ENCODE results near the gene GAGE12J.

GAGE12J gene

GRCh38 chrX:49309401-49309981 lies 12.3 kb upstream of the GAGE12J start:
- Histone ChIP-seq H3K79me2 (ENCODE audit: insufficient read depth, low read length) (no peaks in the 10 kb centered on the region), H3K9me3 (ENCODE audit: low read length) (no peaks in the 10 kb centered on the region), H3K27me3 (ENCODE audit: insufficient read depth, low read length) (no peaks in the 10 kb centered on the region), H3K27ac (ENCODE audit: low read depth, low read length, poor library complexity, severe bottlenecking) (no peak overlapping the region), H3K4me1 (ENCODE audit: insufficient read depth, low read length, severe bottlenecking) (peaks cover 14% of the 10 kb centered on the region), H3K4me2 (ENCODE audit: low read length) (peak overlapping the region; percentile 62), H4K20me1 (ENCODE audit: insufficient read depth, low read length) (no peaks in the 10 kb centered on the region), H3K36me3 (ENCODE audit: insufficient read depth, low read length) (no peaks in the 10 kb centered on the region), H3K9me2 (ENCODE audit: low read depth, low read length) (no peaks in the 10 kb centered on the region), H3K4me3 (ENCODE audit: low read depth, low read length, poor library complexity, severe bottlenecking) (peak overlapping the region; percentile 40), H2AFZ (ENCODE audit: low read length) (no peak overlapping the region), H3K9ac (ENCODE audit: low read length) (peak overlapping the region; percentile 16; the same call in 1 of the 2 replicates), H3F3A (ENCODE audit: insufficient read depth, low read length) (no peaks in the 10 kb centered on the region)
- TF ChIP-seq EZH2 (IDR thresholded peaks at IDR 0.05; ENCODE audit: borderline replicate concordance, low read length): no peak
- TF ChIP-seq, protein P1, sequence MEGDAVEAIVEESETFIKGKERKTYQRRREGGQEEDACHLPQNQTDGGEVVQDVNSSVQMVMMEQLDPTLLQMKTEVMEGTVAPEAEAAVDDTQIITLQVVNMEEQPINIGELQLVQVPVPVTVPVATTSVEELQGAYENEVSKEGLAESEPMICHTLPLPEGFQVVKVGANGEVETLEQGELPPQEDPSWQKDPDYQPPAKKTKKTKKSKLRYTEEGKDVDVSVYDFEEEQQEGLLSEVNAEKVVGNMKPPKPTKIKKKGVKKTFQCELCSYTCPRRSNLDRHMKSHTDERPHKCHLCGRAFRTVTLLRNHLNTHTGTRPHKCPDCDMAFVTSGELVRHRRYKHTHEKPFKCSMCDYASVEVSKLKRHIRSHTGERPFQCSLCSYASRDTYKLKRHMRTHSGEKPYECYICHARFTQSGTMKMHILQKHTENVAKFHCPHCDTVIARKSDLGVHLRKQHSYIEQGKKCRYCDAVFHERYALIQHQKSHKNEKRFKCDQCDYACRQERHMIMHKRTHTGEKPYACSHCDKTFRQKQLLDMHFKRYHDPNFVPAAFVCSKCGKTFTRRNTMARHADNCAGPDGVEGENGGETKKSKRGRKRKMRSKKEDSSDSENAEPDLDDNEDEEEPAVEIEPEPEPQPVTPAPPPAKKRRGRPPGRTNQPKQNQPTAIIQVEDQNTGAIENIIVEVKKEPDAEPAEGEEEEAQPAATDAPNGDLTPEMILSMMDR (IDR thresholded peaks at IDR 0.05; ENCODE audit: low read length): no peak

DNA sequence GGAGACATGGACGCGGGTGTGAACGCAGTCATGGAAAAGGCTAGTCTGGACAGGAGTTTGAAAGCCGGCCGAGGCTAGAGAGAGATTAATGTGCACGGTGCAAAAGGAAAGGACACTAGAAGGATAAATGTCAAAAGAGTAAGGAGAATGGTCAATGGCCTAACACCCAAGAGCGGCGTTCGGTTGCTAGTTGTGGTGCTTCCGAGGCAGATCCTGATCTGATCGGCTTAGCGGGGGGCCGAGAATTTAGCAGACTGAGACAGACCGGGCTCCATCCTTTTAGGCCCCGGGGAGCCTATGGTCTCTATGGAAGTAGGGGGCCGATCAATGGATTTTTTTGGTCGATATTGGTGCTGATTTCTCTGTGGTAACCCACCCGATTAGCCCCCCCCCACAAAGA lies 11.5 kb upstream of the GAGE12J start:
- H3F3A ChIP-seq (ENCODE audit: insufficient read depth, low read length): no peaks in the 10 kb centered on the region
- H3K27ac ChIP-seq (ENCODE audit: low read depth, low read length, poor library complexity, severe bottlenecking): no peak overlapping the region
- no peaks in the 10 kb centered on the region for H3K9me2 ChIP-seq (ENCODE audit: low read depth, low read length)
- H2AFZ ChIP-seq (ENCODE audit: low read length): no peak overlapping the region
- no peak overlapping the region for H3K9ac ChIP-seq (ENCODE audit: low read length)
- no peak overlapping the region for H3K4me2 ChIP-seq (ENCODE audit: low read length)
- H3K27me3 ChIP-seq (ENCODE audit: insufficient read depth, low read length): no peaks in the 10 kb centered on the region
- H4K20me1 ChIP-seq (ENCODE audit: insufficient read depth, low read length): no peaks in the 10 kb centered on the region
- TF ChIP-seq, protein P1 (IDR thresholded peaks at IDR 0.05; ENCODE audit: low read length): no peak
- no peak for TF ChIP-seq EZH2 (IDR thresholded peaks at IDR 0.05; ENCODE audit: borderline replicate concordance, low read length)
- H3K4me3 ChIP-seq (ENCODE audit: low read depth, low read length, poor library complexity, severe bottlenecking): no peak overlapping the region
- no peaks in the 10 kb centered on the region for H3K79me2 ChIP-seq (ENCODE audit: insufficient read depth, low read length)
- H3K9me3 ChIP-seq (ENCODE audit: low read length): no peaks in the 10 kb centered on the region
- H3K4me1 ChIP-seq (ENCODE audit: insufficient read depth, low read length, severe bottlenecking): peaks cover 14% of the 10 kb centered on the region
- no peaks in the 10 kb centered on the region for H3K36me3 ChIP-seq (ENCODE audit: insufficient read depth, low read length)

GRCh38 chrX:49312176-49312575 lies 9.7 kb upstream of the GAGE12J start:
- Histone ChIP-seq H3K9me3 (ENCODE audit: low read length) (no peaks in the 10 kb centered on the region), H3K36me3 (ENCODE audit: insufficient read depth, low read length) (no peaks in the 10 kb centered on the region), H3F3A (ENCODE audit: insufficient read depth, low read length) (no peaks in the 10 kb centered on the region), H3K9me2 (ENCODE audit: low read depth, low read length) (no peaks in the 10 kb centered on the region), H3K4me1 (ENCODE audit: insufficient read depth, low read length, severe bottlenecking) (peaks cover 14% of the 10 kb centered on the region), H3K4me3 (ENCODE audit: low read depth, low read length, poor library complexity, severe bottlenecking) (no peak overlapping the region), H3K79me2 (ENCODE audit: insufficient read depth, low read length) (no peaks in the 10 kb centered on the region), H2AFZ (ENCODE audit: low read length) (no peak overlapping the region), H3K27me3 (ENCODE audit: insufficient read depth, low read length) (no peaks in the 10 kb centered on the region), H3K4me2 (ENCODE audit: low read length) (no peak overlapping the region), H4K20me1 (ENCODE audit: insufficient read depth, low read length) (no peaks in the 10 kb centered on the region), H3K9ac (ENCODE audit: low read length) (no peak overlapping the region), H3K27ac (ENCODE audit: low read depth, low read length, poor library complexity, severe bottlenecking) (no peak overlapping the region)
- TF ChIP-seq, protein P1 (IDR thresholded peaks at IDR 0.05; ENCODE audit: low read length): no peak
- TF ChIP-seq EZH2 (IDR thresholded peaks at IDR 0.05; ENCODE audit: borderline replicate concordance, low read length): no peak

All from OCI-LY1 (cell line).